SK-N-SH (cell line): ENCODE data around the gene KDM4F. TPM values are rescaled to one million over a fixed set of nuclear protein-coding genes. Genes with fewer than 3 reads are reported as not detected.
"Not testable (repeated sequence)": the region's sequence is repeated elsewhere in the genome, so short reads cannot be mapped to it uniquely, and the experiment has no call there.

Source experiments
- CTCF ChIA-PET: fragments of 300-600, 350-600 bp; formaldehyde crosslinking; extraction: SDS; loops from one replicate; lab custom pipeline; 2021; lab: Yijun Ruan, JAX
- POLR2A ChIA-PET: fragments of 350-600 bp; sonication (Branson Sonifier 250); formaldehyde crosslinking; extraction: SDS; loops from one replicate; lab custom pipeline; 2020; ENCODE audit warnings: antibody characterized with exemption, inconsistent platforms; lab: Yijun Ruan, JAX
- DNase-seq: peaks from one replicate; pipeline ENCODE4 v3.0.0; 2012
- H2AFZ ChIP-seq: fragments of 200-600 bp; sonication (generic); 2 replicates; pipeline ENCODE4 v1.8.1; 2016; ENCODE audit warnings: antibody characterized with exemption, mild to moderate bottlenecking, low read depth
- H3F3A ChIP-seq: fragments of 200-600 bp; sonication (generic); replicated peaks from 2 replicates; pipeline ENCODE3; 2016; ENCODE audit warnings: antibody characterized with exemption, mild to moderate bottlenecking; ENCODE audit not compliant: insufficient read depth
- H3K27ac ChIP-seq, 2 experiments: fragments of 200-500 bp in 1 of 2; fragments of 200-600 bp in 1 of 2; sonication (Bioruptor generic) in 1 of 2; sonication (generic), shearing (Covaris generic) in 1 of 2; 2 replicates each; pipeline versions ENCODE4 v1.5.1 to v1.6.1; 2014 to 2016; ENCODE audit warnings: low read depth in 2 of 2, inconsistent platforms in 1 of 2, low read length in 1 of 2, mild to moderate bottlenecking in 1 of 2, mixed read lengths in 1 of 2
- H3K27me3 ChIP-seq: fragments of 200-600 bp; sonication (generic), shearing (Covaris generic); 2 replicates; pipeline ENCODE4 v1.6.1; 2016; ENCODE audit warnings: mixed run types; ENCODE audit not compliant: insufficient read depth
- H3K36me3 ChIP-seq, 2 experiments: fragments of 200-500 bp in 1 of 2; fragments of 200-600 bp in 1 of 2; sonication (Bioruptor generic) in 1 of 2; sonication (generic) in 1 of 2; replicated peaks in 1 of 2; 2 replicates each; pipeline versions ENCODE3 to v1.5.1; 2014 to 2016; ENCODE audit warnings: low read length in 1 of 2, mild to moderate bottlenecking in 1 of 2; ENCODE audit not compliant: insufficient read depth in 2 of 2, control insufficient read depth in 1 of 2
- H3K4me1 ChIP-seq, 2 experiments: fragments of 200-500 bp in 1 of 2; fragments of 200-600 bp in 1 of 2; sonication (Bioruptor generic) in 1 of 2; sonication (generic), shearing (Covaris generic) in 1 of 2; 2 replicates each; pipeline versions ENCODE4 v1.5.1 to v1.6.1; 2014 to 2016; ENCODE audit warnings: low read depth in 1 of 2, low read length in 1 of 2, mixed run types in 1 of 2; ENCODE audit not compliant: insufficient read depth in 2 of 2, control insufficient read depth in 1 of 2
- H3K4me2 ChIP-seq: fragments of 200-600 bp; sonication (generic), shearing (Covaris generic); 2 replicates; pipeline ENCODE4 v1.6.1; 2017; ENCODE audit warnings: mixed run types
- H3K4me3 ChIP-seq, 2 experiments: fragments of 200-500 bp in 1 of 2; fragments of 200-600 bp in 1 of 2; sonication (Bioruptor generic) in 1 of 2; sonication (generic), shearing (Covaris generic) in 1 of 2; 2 replicates each; pipeline versions ENCODE4 v1.5.1 to v1.8.1; 2014 to 2016; ENCODE audit warnings: low read depth in 2 of 2, inconsistent platforms in 1 of 2, low read length in 1 of 2, mild to moderate bottlenecking in 1 of 2, mixed read lengths in 1 of 2, moderate library complexity in 1 of 2
- H3K79me2 ChIP-seq: fragments of 200-600 bp; sonication (generic); 2 replicates; pipeline ENCODE4 v1.8.1; 2017; ENCODE audit warnings: mild to moderate bottlenecking; ENCODE audit not compliant: insufficient read depth
- H3K9ac ChIP-seq: fragments of 200-600 bp; sonication (generic); 2 replicates; pipeline ENCODE4 v1.6.1; 2017; ENCODE audit warnings: mixed run types
- H3K9me2 ChIP-seq: fragments of 200-600 bp; sonication (generic); 2 replicates; pipeline ENCODE4 v1.6.1; 2017; ENCODE audit warnings: mixed run types
- H3K9me3 ChIP-seq: fragments of 200-600 bp; sonication (generic); 2 replicates; pipeline ENCODE4 v1.6.1; 2017; ENCODE audit warnings: mixed run types, mild to moderate bottlenecking, moderate library complexity
- H4K20me1 ChIP-seq: fragments of 200-600 bp; sonication (generic); 2 replicates; pipeline ENCODE4 v1.6.1; 2017; ENCODE audit warnings: mild to moderate bottlenecking, mixed run types; ENCODE audit not compliant: insufficient read depth
- ELF1 ChIP-seq: IDR thresholded peaks from 2 replicates; pipeline ENCODE4 v1.4.0; 2012
- GABPA ChIP-seq: IDR thresholded peaks from 2 replicates; pipeline ENCODE4 v1.4.0; 2012; ENCODE audit warnings: low read depth, mild to moderate bottlenecking
- MXI1 ChIP-seq: IDR thresholded peaks from 2 replicates; pipeline ENCODE4 v1.6.1; 2012; ENCODE audit warnings: mild to moderate bottlenecking, low read depth, low read length, improper control_type of control experiment
- RAD21 ChIP-seq: IDR thresholded peaks from 2 replicates; pipeline ENCODE4 v1.6.1; 2012; ENCODE audit warnings: mild to moderate bottlenecking, low read length
- WGBS: methylation state at CpG from one replicate; pipeline ENCODE4 v1.1.6; 2017; ENCODE audit warnings: low lambda C conversion rate; 5-methylcytosine and 5-hydroxymethylcytosine counted together
- polyA plus RNA-seq, 3 experiments: library from polyadenylated mRNA; depleted of rRNA; stranded (reverse); fragments of >200 nt; gene quantifications; 2 replicates each; pipeline ENCODE4 v1.2.3, GENCODE V29; 2012
- TF ChIP-seq, protein P1 (sequence below): fragments of 150-350 bp; IDR thresholded peaks from 2 replicates; pipeline ENCODE4 v1.6.1; 2017; ENCODE audit warnings: antibody characterized with exemption, low read length, low read depth, borderline replicate concordance
- TF ChIP-seq, protein P2 (sequence below): IDR thresholded peaks from 2 replicates; pipeline ENCODE4 v1.6.1; 2012; ENCODE audit warnings: mild to moderate bottlenecking, low read depth, low read length, moderate library complexity

The KDM4F gene
- polyA plus RNA-seq, 1 of the 3 experiments (the other 2 are of a cell fraction) = not detected

DNA sequence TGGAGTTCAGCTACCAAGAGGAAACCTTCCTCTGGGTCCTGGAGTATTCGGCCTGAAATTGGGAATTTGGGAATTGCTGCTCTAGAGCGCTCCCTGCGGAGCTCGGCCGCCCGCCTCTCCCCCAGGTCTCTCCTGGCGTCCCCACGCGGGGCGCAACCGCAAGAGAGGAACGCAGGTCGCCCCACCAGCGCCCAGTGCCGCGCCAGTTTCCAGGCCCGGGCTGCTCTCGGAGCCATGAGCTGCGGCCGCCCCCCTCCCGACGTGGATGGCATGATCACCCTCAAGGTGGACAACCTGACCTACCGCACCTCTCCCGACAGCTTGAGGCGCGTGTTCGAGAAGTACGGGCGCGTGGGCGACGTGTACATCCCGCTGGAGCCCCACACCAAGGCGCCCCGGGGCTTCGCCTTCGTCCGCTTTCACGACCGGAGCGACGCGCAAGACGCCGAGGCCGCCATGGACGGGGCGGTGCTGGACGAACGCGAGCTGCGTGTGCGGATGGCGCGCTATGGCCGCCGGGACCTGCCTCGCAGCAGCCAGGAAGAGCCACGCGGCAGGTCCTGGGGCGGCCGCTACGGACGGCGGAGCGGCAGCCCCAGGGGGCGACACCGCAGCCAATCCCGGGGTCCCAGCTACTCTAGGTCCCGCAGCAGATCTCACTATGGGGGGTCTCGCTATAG is 11.7 kb upstream of the KDM4F start:
- not testable (repeated sequence) for H3K4me2 ChIP-seq, H2AFZ ChIP-seq
- WGBS = 91% methylated on average over 61 of the region's 71 CpGs

GRCh38 chr11:95042239-95042638 is 7.0 kb upstream of the KDM4F start:
- Histone ChIP-seq H3K27ac (no peak overlapping the region), H3F3A (no peaks in the 10 kb centered on the region), H3K9me2 (no peaks in the 10 kb centered on the region), H4K20me1 (no peaks in the 10 kb centered on the region), H3K36me3 (no peaks in the 10 kb centered on the region), H2AFZ (no peak overlapping the region), H3K9ac (no peak overlapping the region), H3K4me1 (no peaks in the 10 kb centered on the region), H3K4me3 (no peak overlapping the region), H3K27me3 (peaks cover 14% of the 10 kb centered on the region), H3K79me2 (no peaks in the 10 kb centered on the region), H3K9me3 (no peaks in the 10 kb centered on the region), H3K4me2 (no peak overlapping the region)
- no peak for TF ChIP-seq ELF1
- TF ChIP-seq, protein P1, sequence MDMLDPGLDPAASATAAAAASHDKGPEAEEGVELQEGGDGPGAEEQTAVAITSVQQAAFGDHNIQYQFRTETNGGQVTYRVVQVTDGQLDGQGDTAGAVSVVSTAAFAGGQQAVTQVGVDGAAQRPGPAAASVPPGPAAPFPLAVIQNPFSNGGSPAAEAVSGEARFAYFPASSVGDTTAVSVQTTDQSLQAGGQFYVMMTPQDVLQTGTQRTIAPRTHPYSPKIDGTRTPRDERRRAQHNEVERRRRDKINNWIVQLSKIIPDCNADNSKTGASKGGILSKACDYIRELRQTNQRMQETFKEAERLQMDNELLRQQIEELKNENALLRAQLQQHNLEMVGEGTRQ = no peak
- TF ChIP-seq MXI1 = no peak
- TF ChIP-seq, protein P2, sequence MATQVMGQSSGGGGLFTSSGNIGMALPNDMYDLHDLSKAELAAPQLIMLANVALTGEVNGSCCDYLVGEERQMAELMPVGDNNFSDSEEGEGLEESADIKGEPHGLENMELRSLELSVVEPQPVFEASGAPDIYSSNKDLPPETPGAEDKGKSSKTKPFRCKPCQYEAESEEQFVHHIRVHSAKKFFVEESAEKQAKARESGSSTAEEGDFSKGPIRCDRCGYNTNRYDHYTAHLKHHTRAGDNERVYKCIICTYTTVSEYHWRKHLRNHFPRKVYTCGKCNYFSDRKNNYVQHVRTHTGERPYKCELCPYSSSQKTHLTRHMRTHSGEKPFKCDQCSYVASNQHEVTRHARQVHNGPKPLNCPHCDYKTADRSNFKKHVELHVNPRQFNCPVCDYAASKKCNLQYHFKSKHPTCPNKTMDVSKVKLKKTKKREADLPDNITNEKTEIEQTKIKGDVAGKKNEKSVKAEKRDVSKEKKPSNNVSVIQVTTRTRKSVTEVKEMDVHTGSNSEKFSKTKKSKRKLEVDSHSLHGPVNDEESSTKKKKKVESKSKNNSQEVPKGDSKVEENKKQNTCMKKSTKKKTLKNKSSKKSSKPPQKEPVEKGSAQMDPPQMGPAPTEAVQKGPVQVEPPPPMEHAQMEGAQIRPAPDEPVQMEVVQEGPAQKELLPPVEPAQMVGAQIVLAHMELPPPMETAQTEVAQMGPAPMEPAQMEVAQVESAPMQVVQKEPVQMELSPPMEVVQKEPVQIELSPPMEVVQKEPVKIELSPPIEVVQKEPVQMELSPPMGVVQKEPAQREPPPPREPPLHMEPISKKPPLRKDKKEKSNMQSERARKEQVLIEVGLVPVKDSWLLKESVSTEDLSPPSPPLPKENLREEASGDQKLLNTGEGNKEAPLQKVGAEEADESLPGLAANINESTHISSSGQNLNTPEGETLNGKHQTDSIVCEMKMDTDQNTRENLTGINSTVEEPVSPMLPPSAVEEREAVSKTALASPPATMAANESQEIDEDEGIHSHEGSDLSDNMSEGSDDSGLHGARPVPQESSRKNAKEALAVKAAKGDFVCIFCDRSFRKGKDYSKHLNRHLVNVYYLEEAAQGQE = no peak
- no peak for TF ChIP-seq GABPA
- no peak for TF ChIP-seq RAD21
- ChIA-PET CTCF (no interaction called here), POLR2A (no interaction called here)
- no peak for DNase-seq
- WGBS = 84% methylated on average over 1 of the region's 1 CpG

More for the DNA sequence above, 11.7 kb upstream of the KDM4F start:
- CTCF ChIA-PET, H3K4me1 ChIP-seq, H3F3A ChIP-seq, H3K9me3 ChIP-seq, H3K9me2 ChIP-seq, DNase-seq, H3K9ac ChIP-seq, H3K79me2 ChIP-seq, H3K36me3 ChIP-seq, POLR2A ChIA-PET, H4K20me1 ChIP-seq, H3K27me3 ChIP-seq, H3K4me3 ChIP-seq, H3K27ac ChIP-seq: not testable (repeated sequence)
